GM19468 (cell line): ENCODE data around the gene CD79A.
"Not testable (repeated sequence)": the region's sequence is repeated elsewhere in the genome, so short reads cannot be mapped to it uniquely, and the experiment has no call there.

Source experiments
- ATAC-seq: cut with Tn5 transposase; IDR thresholded peaks from one replicate; pipeline ENCODE4 v1.9.1; 2021; ENCODE audit warnings: mild to moderate bottlenecking, moderate library complexity, moderate number of reproducible peaks; ENCODE audit not compliant: unreplicated experiment; ENCODE audit errors: extremely low read depth

CD79A gene

GRCh38 chr19:41862445-41862986 lies 14.6 kb upstream of the CD79A start:
- no peak for ATAC-seq

- no peak for ATAC-seq
Measured at GRCh38 chr19:41863209-41863931, 13.7 kb upstream of the CD79A start.

- ATAC-seq = no peak
Measured at GRCh38 chr19:41864374-41864773, 12.7 kb upstream of the CD79A start.

GRCh38 chr19:41866284-41866683 lies 10.8 kb upstream of the CD79A start:
- ATAC-seq = no peak

GRCh38 chr19:41868120-41868988 lies 8.7 kb upstream of the CD79A start:
- no peak for ATAC-seq

- no peak for ATAC-seq
Measured at GRCh38 chr19:41868989-41869300, 8.1 kb upstream of the CD79A start.

GRCh38 chr19:41869374-41869955 lies 7.6 kb upstream of the CD79A start:
- no peak for ATAC-seq

GRCh38 chr19:41870401-41870873 lies 6.6 kb upstream of the CD79A start:
- ATAC-seq = no peak

GRCh38 chr19:41871573-41872383 lies 5.3 kb upstream of the CD79A start:
- ATAC-seq = no peak

GRCh38 chr19:41872384-41872774 lies 4.7 kb upstream of the CD79A start:
- no peak for ATAC-seq

GRCh38 chr19:41872775-41873647 lies 4.1 kb upstream of the CD79A start:
- ATAC-seq = no peak

GRCh38 chr19:41875973-41876372 lies 1.1 kb upstream of the CD79A start:
- ATAC-seq = not testable (repeated sequence)

GRCh38 chr19:41877916-41878905 lies 1.1 kb downstream of the CD79A start:
- no peak for ATAC-seq

GRCh38 chr19:41879080-41879479 lies 2.0 kb downstream of the CD79A start:
- no peak for ATAC-seq

GRCh38 chr19:41879670-41880328 lies 2.7 kb downstream of the CD79A start:
- ATAC-seq = no peak

GRCh38 chr19:41880329-41880708 lies 3.2 kb downstream of the CD79A start:
- no peak for ATAC-seq
